GM12891 (cell line): ENCODE results near the gene SLC12A1.

ENCODE experiments used
- DNase-seq: peaks from one replicate; pipeline ENCODE4 v3.0.0; 2011; ENCODE audit warnings: low spot score; ENCODE audit not compliant: insufficient read length
- FAIRE-seq: peaks from 2 replicates; lab custom pipeline; 2011; peaks lifted over from hg19 to GRCh38; lab: Jason Lieb, UNC
- PAX5 ChIP-seq: IDR thresholded peaks from 2 replicates; pipeline ENCODE4 v1.6.1; 2011; ENCODE audit warnings: low read length, moderate library complexity, mild to moderate bottlenecking; ENCODE audit not compliant: insufficient read depth, severe bottlenecking
- POLR2A ChIP-seq: IDR thresholded peaks from 2 replicates; pipeline ENCODE4 v1.6.1; 2011; ENCODE audit warnings: low read depth, low read length, control low read depth
- POLR2AphosphoS5 ChIP-seq: IDR thresholded peaks from 2 replicates; pipeline ENCODE4 v1.6.1; 2011; ENCODE audit warnings: low read depth, low read length, control low read depth
- POU2F2 ChIP-seq: IDR thresholded peaks from 2 replicates; pipeline ENCODE4 v1.6.1; 2011; ENCODE audit warnings: low read depth, mild to moderate bottlenecking, control low read depth, low read length, moderate library complexity
- SPI1 ChIP-seq: IDR thresholded peaks from 2 replicates; pipeline ENCODE4 v1.6.1; 2011; ENCODE audit warnings: low read depth, low read length, control low read depth
- TAF1 ChIP-seq: IDR thresholded peaks from 2 replicates; pipeline ENCODE4 v1.6.1; 2011; ENCODE audit warnings: low read depth, low read length, control low read depth

The SLC12A1 gene

GRCh38 chr15:48334260-48334659, 128.2 kb downstream of the SLC12A1 start:
- TF ChIP-seq TAF1 (no peak), POLR2A (no peak), POLR2AphosphoS5 (no peak), SPI1 (no peak), POU2F2 (no peak), PAX5 (no peak)
- no peak for FAIRE-seq

GRCh38 chr15:48336940-48337339, 130.8 kb downstream of the SLC12A1 start:
- DNase-seq (no peak), FAIRE-seq (peak; percentile 77)
- no peak for TF ChIP-seq POLR2AphosphoS5
- TF ChIP-seq SPI1 = no peak
- TF ChIP-seq TAF1 = no peak
- no peak for TF ChIP-seq POLR2A
- TF ChIP-seq PAX5 = no peak
- no peak for TF ChIP-seq POU2F2

More at GRCh38 chr15:48334260-48334659, 128.2 kb downstream of the SLC12A1 start:
- no peak for DNase-seq

GRCh38 chr15:48337607-48338006, 131.5 kb downstream of the SLC12A1 start:
- FAIRE-seq (no peak), DNase-seq (no peak)
- no peak for TF ChIP-seq SPI1
- TF ChIP-seq POU2F2 = no peak
- TF ChIP-seq POLR2A = no peak
- no peak for TF ChIP-seq POLR2AphosphoS5

GRCh38 chr15:48340111-48340510, 134.0 kb downstream of the SLC12A1 start:
- peak; percentile 51 for FAIRE-seq
- DNase-seq = no peak
- TF ChIP-seq POLR2A (no peak), PAX5 (no peak)

- DNase-seq = no peak
- TF ChIP-seq POLR2AphosphoS5 = 0 out of 2 replicates have a peak, but pooled peaks have one; percentile 4
- no peak for TF ChIP-seq POLR2A
- no peak for TF ChIP-seq PAX5
- no peak for TF ChIP-seq TAF1
- FAIRE-seq = no peak
Observed at GRCh38 chr15:48343865-48344264, 137.8 kb downstream of the SLC12A1 start.

- no peak for TF ChIP-seq POLR2AphosphoS5
- TF ChIP-seq TAF1 = no peak
- TF ChIP-seq SPI1 = no peak
- TF ChIP-seq POU2F2 = no peak
- TF ChIP-seq PAX5 = no peak
- TF ChIP-seq POLR2A = no peak
- no peak for FAIRE-seq
- no peak for DNase-seq
Observed at GRCh38 chr15:48345516-48345915, 139.4 kb downstream of the SLC12A1 start.

- TF ChIP-seq POLR2A (no peak), POLR2AphosphoS5 (no peak), PAX5 (no peak)
- DNase-seq = peak; percentile 32
- peak; percentile 94 for FAIRE-seq
Observed at GRCh38 chr15:48352474-48353072, 146.5 kb downstream of the SLC12A1 start.
